HG03469 (cell line): ENCODE measurements around the gene PRH1.

Source experiments
- ATAC-seq: cut with Tn5 transposase; IDR thresholded peaks from one replicate; pipeline ENCODE4 v1.9.1; 2021; ENCODE audit warnings: mild to moderate bottlenecking, moderate library complexity, moderate number of reproducible peaks; ENCODE audit not compliant: unreplicated experiment

The PRH1 gene

DNA sequence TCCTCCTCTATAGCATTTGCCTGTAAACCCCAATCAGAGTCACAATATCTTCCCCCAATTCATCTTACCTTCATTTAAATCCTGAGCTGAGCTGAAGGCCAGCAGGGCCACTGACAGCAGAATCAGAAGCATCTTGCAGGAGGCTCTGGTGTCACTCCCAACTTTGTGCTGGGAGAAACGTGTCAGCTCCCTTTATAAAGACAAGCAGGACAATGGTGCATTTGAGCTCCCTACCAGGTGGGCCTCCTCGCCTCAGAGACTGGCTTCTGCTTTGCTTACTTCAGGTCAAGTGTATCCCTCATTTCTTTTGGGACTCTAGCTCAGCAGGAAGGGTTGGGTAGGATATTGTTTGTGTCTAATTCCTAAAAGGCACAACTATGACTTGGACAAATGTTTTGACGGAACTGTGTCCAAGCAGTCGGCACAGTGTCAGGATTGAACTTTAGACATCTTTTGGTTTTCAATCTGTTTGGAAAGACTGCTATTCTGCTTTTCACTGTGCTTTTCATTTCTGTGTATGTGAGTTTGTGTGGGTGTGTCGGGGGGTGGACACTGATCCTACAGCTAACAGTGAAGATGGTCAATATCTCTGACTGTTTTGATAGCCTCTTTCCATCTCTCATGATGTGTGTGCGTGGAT lies at the start of gene PRH1:
TSS of gene PRH1 (minus strand) at position 170 of the 640 bp plus-strand sequence. CDS start at position 132, 38 bp downstream.
- ATAC-seq, result no peak

DNA sequence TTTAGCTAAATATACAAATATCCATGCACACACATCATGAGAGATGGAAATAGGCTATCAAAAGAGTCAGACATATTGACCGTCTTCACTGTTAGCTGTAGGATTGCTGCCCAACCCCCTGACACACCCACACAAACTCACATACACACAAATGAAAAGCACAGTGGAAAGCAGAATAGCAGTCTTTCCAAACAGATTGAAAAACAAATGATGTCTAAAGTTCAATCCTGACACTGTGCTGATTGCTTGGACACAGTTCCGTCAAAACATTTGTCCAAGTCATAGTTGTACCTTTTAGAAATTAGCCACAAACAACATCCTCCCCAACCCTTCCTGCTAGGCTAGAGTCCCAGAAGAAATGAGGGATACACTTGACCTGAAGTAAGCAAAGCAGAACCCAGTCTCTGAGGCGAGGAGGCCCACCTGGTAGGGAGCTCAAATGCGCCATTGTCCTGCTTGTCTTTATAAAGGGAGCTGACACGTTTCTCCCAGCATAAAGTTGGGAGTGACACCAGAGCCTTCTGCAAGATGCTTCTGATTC lies 44.8 kb upstream of the PRH1 start, which contains the start of gene PRH2:
TSS of gene PRH2 (plus strand) at position 491 of the 541 bp plus-strand sequence. CDS start at position 529, 38 bp downstream.
- no peak for ATAC-seq

GRCh38 chr12:10926269-10926668 lies 42.2 kb upstream of the PRH1 start:
- ATAC-seq, result no peak

GRCh38 chr12:10919809-10920208 lies 35.8 kb upstream of the PRH1 start:
- ATAC-seq, result no peak

DNA sequence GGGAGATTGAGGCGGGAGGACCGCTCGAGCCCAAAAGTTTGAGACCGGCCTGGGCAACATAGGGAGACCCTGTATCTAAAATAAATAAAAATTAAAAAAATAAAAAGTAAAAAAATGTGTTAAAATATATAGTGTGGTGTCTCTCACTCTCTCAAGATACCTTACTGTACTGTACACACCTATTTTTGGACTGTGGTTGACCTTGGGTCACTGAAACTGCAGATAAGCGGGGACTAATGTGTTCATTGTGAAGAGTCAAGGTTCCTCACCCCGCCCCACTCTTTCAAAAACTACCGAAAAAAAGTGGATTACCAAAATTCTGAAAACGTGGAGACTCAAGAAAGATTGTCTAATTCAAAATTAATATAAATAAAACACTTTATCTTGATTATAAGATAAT lies 26.3 kb upstream of the PRH1 start:
- no peak for ATAC-seq

DNA sequence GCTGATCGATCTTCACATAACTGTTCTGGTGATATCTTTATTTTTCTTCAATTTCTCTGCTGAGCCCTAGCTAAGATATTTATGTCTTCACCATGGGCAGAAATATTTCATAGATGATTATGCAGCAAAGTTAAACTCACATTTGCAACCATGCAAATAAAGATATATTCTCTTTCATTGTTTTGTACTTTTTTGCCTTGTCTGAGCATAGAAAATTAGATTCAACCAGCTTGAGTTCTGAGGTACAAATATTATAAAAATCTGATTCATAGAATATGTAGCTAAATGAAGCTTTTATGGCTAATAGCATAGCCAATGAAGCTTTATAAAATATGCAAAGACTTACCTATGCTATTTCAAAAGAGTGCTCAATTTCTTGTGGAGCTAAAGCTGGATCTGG lies 25.4 kb upstream of the PRH1 start, which contains the start of gene TAS2R13:
TSS of gene TAS2R13 (minus strand) at position 101 of the 400 bp plus-strand sequence. CDS start 264 bp downstream, outside the sequence.
- ATAC-seq, result no peak

- no peak for ATAC-seq
These were observed 20.6 kb upstream of the PRH1 start for GRCh38 chr12:10904686-10905085.

DNA sequence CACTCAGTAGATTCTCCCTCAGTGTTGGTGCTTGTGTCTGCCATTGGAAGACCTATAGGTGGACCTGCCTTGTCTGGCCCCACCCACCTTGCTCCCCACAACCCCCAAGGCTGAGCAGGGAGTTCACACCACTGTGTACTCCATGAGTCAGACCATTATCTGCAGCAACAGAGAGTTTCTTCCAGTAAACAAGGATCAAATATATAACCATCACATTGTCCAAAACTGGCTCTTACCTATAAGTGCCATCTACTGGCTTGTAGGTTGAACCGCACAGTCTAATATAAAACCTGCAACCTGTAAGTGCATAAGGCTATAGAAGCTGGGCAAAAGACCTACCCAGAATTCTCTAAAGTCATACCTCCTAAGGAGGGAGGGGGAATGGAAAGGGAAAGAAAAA lies 17.4 kb upstream of the PRH1 start:
- no peak for ATAC-seq

GRCh38 chr12:10900972-10901371 lies 16.9 kb upstream of the PRH1 start:
- no peak for ATAC-seq

DNA sequence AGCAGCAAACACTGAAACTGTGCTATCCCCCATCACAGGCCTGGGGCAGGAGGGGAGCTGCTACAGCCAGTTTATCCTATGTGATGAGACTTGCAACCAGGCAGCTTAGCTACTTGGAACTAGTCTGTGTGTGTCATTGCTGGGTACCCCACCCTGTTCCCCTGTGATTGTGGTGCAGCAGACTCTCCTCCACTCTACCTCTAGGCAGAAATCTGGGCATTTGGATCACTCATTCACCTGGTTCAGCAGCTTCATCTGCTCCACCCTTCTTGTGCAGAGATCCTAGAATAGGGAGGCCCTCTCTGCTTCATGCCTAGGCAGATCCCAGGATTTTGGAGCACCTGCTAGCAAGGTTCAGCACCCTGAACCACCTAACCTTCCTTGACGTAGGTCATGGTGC lies 16.5 kb upstream of the PRH1 start:
- no peak for ATAC-seq

DNA sequence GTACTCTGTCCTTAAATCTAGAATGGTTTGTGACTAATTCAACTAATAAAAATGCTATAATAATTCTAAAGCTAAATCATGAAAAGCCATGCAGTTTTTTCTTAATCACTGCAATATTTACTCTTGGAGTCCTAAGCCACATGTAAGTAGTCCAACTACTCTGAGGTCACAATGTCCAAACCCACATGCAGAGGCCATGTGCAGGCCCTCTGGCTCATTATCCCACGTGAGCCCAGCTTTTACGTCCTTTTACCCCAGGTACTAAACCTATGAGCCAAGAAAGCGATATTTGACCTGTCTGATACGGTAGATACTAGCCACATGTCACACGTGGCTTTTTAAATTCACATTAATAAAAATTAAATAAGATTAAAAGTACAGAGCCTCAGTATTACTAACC lies 12.8 kb upstream of the PRH1 start:
- no peak for ATAC-seq

- no peak for ATAC-seq
These were observed 7.9 kb upstream of the PRH1 start for GRCh38 chr12:10891937-10892336.

DNA sequence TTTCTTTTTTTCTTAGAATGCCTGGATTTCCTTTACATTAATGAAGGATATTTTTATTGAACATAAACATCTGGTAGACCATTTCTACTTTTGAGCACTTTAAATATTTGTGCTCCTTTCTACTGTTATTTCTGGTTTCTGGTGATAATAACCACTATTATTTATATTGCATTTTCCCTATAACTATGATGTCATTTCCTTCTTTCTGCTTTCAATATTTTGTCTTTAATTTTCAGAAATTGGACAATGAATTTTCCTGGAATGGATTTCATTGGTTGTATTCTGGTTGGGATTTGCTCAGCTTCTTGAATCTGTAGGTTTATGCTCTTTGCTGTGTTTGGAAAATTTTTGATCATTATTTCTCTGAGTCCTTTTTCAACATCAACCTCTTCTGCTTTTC lies 5.2 kb upstream of the PRH1 start:
- ATAC-seq, result no peak

DNA sequence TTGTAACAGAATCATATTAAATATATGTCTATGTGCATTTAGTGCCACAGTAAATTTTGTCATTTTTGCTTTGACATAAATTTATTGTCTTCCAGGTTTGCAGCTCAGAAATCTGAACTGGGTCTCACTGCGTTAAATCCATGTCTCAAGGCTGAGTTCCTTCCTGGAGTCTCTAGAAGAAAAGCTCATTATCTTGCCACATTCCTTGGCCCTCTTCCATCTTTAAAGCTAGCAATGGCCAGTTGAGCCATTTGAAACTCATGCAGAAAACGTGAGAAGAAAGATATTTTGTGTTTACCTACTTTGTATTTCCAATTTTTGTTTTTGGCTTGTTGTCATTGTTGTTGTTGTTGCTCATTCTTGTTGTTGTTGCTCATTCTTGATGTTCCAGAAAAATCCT lies 10.7 kb downstream of the PRH1 start:
- no peak for ATAC-seq

- no peak for ATAC-seq
These were observed 16.7 kb downstream of the PRH1 start for GRCh38 chr12:10867381-10867780.

- ATAC-seq, result no peak
These were observed 20.4 kb downstream of the PRH1 start for GRCh38 chr12:10863512-10864218.

- ATAC-seq, result no peak
These were observed 22.7 kb downstream of the PRH1 start for GRCh38 chr12:10861366-10861765.

DNA sequence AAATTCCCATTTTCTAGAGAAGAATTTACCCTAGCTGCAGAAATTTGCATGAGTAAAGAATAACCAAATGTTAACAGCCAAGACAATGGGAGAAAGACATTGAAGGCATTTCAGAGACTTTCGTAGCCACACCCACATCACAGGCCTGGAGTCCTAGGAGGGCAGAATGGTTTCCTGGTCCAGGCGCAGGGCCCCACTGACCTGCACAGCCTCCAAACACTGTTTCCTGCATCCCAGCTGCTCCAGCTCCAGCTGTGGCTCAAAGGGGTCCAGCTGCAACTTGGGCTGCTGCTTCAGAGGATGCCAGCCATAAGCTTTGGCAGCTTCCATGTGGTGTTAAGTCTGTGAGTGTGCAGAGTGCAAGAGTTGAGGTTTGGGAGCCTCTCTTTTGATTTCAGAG lies 28.2 kb downstream of the PRH1 start:
- no peak for ATAC-seq

- no peak for ATAC-seq
These were observed 30.3 kb downstream of the PRH1 start for GRCh38 chr12:10853776-10854175.

DNA sequence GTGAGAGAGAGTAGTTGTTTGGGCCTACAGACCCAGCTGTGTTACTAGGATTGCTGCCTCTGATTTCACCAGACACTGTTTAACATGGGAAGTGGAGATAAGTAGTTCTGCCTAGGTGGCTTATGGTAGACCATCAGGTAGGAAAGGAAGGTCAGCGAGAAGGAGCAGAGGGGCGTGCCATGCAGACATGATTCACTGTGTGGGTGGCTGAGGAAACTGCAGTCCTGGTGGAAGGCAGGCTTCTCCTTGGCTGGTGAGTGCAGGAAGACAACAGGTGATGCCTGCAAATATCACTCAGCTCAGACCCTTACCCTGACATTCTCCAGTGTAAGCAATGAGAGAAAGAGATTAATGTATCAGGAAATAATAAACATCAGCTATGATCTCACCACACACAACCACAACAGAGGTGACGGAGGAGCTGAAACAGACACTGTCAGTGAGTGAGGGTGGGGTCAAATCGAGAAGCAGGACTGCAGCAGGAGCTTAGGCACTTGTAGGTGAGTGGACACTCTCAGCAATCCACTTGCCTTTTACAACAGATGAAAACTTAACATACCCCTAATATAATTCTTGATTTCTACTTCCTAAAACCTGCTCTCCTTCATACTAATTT lies 32.7 kb downstream of the PRH1 start:
- no peak for ATAC-seq

GRCh38 chr12:10849425-10849878 lies 34.6 kb downstream of the PRH1 start, which contains the start of gene PRR4:
Gene PRR4 (minus strand): TSS chr12:10849475. CDS start chr12:10849437, 38 bp downstream.
- ATAC-seq, result no peak
